ENCODE data around the gene NDUFB8. TPM values are rescaled to one million over a fixed set of nuclear protein-coding genes. Genes with fewer than 3 reads are reported as not detected.

The NDUFB8 gene
- total and polyA plus RNA-seq, 4 donors = 72.4 to 297 (median 199) TPM

DNA sequence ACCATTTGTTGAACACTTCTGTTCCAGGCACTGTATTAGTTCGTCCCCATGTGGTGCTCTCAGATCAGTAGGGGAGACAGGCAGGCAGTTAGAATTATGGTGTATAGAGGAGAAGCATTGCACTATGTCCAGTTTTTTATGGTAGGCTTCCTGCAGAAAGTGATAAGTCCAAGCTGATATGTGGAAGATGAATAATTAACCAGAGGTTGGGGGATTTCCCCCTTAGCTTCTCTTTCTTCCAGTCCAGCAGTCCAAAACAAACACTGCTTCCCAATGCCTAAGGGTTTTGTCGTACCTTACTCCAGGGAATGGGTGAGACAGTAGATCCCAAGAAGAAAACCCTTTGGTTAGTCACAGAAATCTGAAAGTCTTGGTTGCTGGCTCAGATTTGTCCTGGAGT is 25.2 kb upstream of the NDUFB8 start (continued):
- TF ChIP-seq, protein P1, sequence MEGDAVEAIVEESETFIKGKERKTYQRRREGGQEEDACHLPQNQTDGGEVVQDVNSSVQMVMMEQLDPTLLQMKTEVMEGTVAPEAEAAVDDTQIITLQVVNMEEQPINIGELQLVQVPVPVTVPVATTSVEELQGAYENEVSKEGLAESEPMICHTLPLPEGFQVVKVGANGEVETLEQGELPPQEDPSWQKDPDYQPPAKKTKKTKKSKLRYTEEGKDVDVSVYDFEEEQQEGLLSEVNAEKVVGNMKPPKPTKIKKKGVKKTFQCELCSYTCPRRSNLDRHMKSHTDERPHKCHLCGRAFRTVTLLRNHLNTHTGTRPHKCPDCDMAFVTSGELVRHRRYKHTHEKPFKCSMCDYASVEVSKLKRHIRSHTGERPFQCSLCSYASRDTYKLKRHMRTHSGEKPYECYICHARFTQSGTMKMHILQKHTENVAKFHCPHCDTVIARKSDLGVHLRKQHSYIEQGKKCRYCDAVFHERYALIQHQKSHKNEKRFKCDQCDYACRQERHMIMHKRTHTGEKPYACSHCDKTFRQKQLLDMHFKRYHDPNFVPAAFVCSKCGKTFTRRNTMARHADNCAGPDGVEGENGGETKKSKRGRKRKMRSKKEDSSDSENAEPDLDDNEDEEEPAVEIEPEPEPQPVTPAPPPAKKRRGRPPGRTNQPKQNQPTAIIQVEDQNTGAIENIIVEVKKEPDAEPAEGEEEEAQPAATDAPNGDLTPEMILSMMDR (IDR thresholded peaks at IDR 0.05; ENCODE audit: low read depth, low read length, missing input control) = no peak
- TF ChIP-seq TAF1 (conservative IDR thresholded peaks at IDR 0.05) = no peak

DNA sequence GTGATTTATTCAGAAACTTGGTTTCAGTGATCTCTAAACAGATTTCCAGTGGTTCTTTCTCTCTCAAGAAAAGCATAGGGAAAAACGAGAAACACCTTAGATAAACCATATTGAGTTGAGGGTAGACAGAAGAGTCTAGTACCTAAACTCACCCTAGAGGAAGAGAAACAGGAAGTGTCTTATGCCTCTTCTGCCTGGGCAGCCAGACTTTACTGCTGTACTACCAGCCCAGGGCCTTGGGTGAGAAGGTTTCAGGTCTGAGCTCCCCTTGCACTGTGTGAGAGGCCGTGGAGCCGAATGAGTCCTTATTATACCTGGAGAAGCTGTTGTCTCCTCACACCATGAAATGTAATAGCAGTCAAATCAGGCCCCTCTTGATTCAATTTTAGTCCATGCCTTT is 24.3 kb upstream of the NDUFB8 start:
- Histone ChIP-seq H3K9ac (ENCODE audit: low read depth in 1 of 2, low read length in 2 of 2) (no peak overlapping the region), H3K9me3 (ENCODE audit: control insufficient read depth in 4 of 4, low read length in 3 of 4) (no peaks in the 10 kb centered on the region), H3K4me3 (ENCODE audit: low read depth in 1 of 3, low read length in 3 of 3) (no peak overlapping the region), H3K27me3 (ENCODE audit: control insufficient read depth in 4 of 4, insufficient read depth in 4 of 4, low read length in 3 of 4) (no peaks in the 10 kb centered on the region), H3K4me1 (ENCODE audit: control insufficient read depth in 4 of 4, insufficient read depth in 4 of 4, low read length in 3 of 4) (peaks cover 0 to 6% (median 6%) of the 10 kb centered on the region in 4 donors), H3K27ac (ENCODE audit: low read depth in 1 of 2, low read length in 2 of 2) (no peak overlapping the region), H3K36me3 (ENCODE audit: control insufficient read depth in 4 of 4, insufficient read depth in 3 of 4, low read depth in 1 of 4, low read length in 3 of 4) (peaks cover 0 to 16% (median 15%) of the 10 kb centered on the region in 4 donors)
- 92% methylated on average over 3 of the region's 3 CpGs for WGBS
- no peak for DNase-seq (ENCODE audit: low spot score)
- no peak for TF ChIP-seq YY1 (IDR thresholded peaks at IDR 0.05)
- TF ChIP-seq JUND (IDR thresholded peaks at IDR 0.05) = no peak
- no peak for TF ChIP-seq RXRA (IDR thresholded peaks at IDR 0.05)
- TF ChIP-seq RAD21 (IDR thresholded peaks at IDR 0.05) = no peak
- TF ChIP-seq TAF1 (conservative IDR thresholded peaks at IDR 0.05) = no peak
- TF ChIP-seq, protein P2, sequence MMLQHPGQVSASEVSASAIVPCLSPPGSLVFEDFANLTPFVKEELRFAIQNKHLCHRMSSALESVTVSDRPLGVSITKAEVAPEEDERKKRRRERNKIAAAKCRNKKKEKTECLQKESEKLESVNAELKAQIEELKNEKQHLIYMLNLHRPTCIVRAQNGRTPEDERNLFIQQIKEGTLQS (IDR thresholded peaks at IDR 0.05) = no peak
- TF ChIP-seq, protein P3, sequence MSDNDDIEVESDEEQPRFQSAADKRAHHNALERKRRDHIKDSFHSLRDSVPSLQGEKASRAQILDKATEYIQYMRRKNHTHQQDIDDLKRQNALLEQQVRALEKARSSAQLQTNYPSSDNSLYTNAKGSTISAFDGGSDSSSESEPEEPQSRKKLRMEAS (IDR thresholded peaks at IDR 0.05) = no peak

DNA sequence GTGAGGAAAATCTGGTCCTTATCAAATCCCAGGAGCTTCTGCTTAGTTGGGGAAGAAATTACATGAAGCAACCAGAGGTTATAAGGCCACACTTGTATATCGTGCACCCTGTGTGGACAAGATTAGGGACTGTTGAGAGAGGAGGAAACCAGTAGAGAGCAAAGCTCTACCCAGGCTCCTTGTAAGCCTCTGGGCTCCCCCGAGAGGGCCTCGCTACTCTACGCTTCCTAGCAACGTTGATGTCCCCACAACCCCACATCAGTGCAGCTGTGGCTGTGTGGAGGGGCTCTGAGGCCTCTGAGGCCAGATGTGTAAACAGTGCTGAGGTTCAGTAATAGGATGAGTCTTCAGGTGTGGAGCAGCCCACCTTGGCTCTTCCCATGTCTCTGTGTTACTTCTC is 22.1 kb upstream of the NDUFB8 start:
- peaks cover 1 to 37% (median 33%) of the 10 kb centered on the region in 4 donors for H3K36me3 ChIP-seq (ENCODE audit: control insufficient read depth in 4 of 4, insufficient read depth in 3 of 4, low read depth in 1 of 4, low read length in 3 of 4)
- no peak overlapping the region for H3K4me3 ChIP-seq (ENCODE audit: low read depth in 1 of 3, low read length in 3 of 3)
- H3K9me3 ChIP-seq (ENCODE audit: control insufficient read depth in 4 of 4, low read length in 3 of 4) = no peaks in the 10 kb centered on the region
- WGBS = 86% methylated on average over 5 of the region's 5 CpGs
- no peak overlapping the region for H3K27ac ChIP-seq (ENCODE audit: low read depth in 1 of 2, low read length in 2 of 2)
- no peak overlapping the region for H3K9ac ChIP-seq (ENCODE audit: low read depth in 1 of 2, low read length in 2 of 2)
- TF ChIP-seq NR2F2 (IDR thresholded peaks at IDR 0.05) (no peak), YY1 (IDR thresholded peaks at IDR 0.05) (no peak), FOXA2 (IDR thresholded peaks at IDR 0.05) (no peak), FOXA1 (IDR thresholded peaks at IDR 0.05) (no peak), EGR1 (IDR thresholded peaks at IDR 0.05; ENCODE audit: low read depth in 2 of 2) (no peak), TAF1 (conservative IDR thresholded peaks at IDR 0.05) (no peak), HNF4A (conservative IDR thresholded peaks at IDR 0.05) (no peak)
- TF ChIP-seq, protein P3 (IDR thresholded peaks at IDR 0.05) = no peak
- TF ChIP-seq, protein P4, sequence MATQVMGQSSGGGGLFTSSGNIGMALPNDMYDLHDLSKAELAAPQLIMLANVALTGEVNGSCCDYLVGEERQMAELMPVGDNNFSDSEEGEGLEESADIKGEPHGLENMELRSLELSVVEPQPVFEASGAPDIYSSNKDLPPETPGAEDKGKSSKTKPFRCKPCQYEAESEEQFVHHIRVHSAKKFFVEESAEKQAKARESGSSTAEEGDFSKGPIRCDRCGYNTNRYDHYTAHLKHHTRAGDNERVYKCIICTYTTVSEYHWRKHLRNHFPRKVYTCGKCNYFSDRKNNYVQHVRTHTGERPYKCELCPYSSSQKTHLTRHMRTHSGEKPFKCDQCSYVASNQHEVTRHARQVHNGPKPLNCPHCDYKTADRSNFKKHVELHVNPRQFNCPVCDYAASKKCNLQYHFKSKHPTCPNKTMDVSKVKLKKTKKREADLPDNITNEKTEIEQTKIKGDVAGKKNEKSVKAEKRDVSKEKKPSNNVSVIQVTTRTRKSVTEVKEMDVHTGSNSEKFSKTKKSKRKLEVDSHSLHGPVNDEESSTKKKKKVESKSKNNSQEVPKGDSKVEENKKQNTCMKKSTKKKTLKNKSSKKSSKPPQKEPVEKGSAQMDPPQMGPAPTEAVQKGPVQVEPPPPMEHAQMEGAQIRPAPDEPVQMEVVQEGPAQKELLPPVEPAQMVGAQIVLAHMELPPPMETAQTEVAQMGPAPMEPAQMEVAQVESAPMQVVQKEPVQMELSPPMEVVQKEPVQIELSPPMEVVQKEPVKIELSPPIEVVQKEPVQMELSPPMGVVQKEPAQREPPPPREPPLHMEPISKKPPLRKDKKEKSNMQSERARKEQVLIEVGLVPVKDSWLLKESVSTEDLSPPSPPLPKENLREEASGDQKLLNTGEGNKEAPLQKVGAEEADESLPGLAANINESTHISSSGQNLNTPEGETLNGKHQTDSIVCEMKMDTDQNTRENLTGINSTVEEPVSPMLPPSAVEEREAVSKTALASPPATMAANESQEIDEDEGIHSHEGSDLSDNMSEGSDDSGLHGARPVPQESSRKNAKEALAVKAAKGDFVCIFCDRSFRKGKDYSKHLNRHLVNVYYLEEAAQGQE (IDR thresholded peaks at IDR 0.05) = no peak
- DNase-seq (ENCODE audit: low spot score) = no peak
- H3K4me1 ChIP-seq (ENCODE audit: control insufficient read depth in 4 of 4, insufficient read depth in 4 of 4, low read length in 3 of 4) = peaks cover 0 to 6% (median 6%) of the 10 kb centered on the region in 4 donors
- no peaks in the 10 kb centered on the region for H3K27me3 ChIP-seq (ENCODE audit: control insufficient read depth in 4 of 4, insufficient read depth in 4 of 4, low read length in 3 of 4)

Measured in liver (tissue), 9 donors.